ENCODE data around the gene NECAB3. TPM values are rescaled to one million over a fixed set of nuclear protein-coding genes. Genes with fewer than 3 reads are reported as not detected.

NECAB3 gene
- total and polyA plus RNA-seq, 4 donors, result 10.5 to 14.8 (median 11.1) TPM

DNA sequence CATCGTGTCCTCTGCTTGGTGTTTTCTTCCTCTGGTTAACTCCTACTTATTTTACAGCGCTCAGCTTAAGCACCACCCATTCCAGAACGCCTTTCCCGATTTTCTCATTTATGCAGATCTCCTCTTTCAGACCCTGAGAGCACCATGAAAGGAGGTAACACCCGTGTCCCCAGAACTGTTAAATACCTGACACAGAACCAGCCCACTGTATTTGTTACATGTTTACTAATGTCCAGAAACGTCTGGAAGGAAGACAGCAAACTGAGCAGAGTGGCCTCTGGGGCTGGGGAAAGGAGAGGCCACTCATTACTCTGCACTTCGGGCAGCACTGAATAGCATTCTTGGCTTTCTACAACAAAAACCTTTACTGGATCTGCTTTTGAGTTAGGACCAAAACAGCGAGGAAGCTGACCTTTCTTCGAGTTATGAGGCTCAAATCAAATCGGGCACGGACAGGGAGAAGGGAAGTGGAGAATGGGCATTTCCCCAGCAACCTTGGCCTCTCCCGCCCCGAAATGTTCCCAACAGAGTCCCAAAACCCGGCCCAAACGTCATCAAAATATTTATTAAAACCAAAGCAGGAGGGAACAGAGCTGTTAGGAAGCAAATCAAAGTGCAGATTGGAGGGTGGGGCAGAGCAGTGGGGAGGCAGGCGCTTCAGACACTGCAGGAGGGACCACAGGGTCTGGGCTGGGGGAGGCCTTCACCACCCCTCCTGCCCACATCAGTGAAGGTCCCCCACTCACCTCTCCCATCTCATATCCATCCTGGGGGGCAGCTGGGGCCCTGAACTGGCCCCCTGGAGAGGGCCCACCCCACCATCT, 1.1 kb upstream of the NECAB3 start:
- WGBS, result 71% methylated on average over 16 of the region's 16 CpGs

DNA sequence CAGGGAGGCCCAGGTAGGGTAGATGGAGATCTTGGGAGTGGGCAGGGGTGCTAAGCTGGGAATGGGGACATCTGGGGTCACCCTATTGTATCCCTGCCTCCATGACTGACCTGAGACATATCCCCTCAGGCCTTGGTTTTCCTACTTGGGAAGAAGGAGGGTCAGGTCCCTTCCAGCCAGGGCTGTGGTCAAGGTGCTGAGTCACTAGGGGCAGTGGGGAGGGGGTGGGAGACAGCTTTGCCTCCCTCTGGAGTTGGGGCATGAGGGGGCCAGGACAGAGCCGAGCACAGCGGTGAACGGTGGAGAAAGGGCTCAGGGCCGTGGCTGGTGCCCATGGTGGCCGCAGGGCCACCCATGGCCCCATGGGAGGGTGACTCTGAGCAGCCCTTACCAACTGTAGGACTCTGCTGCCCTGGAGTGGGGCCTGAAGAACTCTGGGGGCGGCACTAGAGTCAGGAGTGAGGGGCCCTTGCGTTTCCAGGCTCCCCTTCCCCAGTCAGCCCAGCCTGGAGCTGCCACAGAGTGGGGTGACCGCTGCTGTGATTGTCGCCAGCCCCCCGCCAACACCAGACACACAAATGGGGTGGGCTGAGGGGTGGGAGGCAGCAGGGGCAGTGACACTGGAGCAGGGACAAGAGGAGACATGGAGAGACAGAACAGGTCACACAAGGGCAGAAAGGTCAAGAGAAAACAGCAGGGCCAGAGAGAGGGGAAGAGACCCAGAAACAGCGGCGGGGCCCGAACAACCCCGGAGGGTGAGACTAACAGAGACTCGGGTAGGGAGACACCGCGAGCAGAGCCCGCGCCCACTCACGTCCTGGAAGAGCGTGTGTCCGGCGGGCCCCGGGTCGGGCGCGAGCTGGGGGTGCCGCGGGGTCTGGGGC, 576 bp downstream of the NECAB3 start:
- no peaks in the 10 kb centered on the region for H3K9me3 ChIP-seq (ENCODE audit: control insufficient read depth in 4 of 4, low read length in 3 of 4)
- peak overlapping the region; percentile 45 to 82 (median 71) for H3K4me3 ChIP-seq (ENCODE audit: low read depth in 1 of 3, low read length in 3 of 3)
- peaks cover 7 to 23% (median 14%) of the 10 kb centered on the region in 4 donors for H3K4me1 ChIP-seq (ENCODE audit: control insufficient read depth in 4 of 4, insufficient read depth in 4 of 4, low read length in 3 of 4)
- H3K27ac ChIP-seq (ENCODE audit: low read depth in 1 of 2, low read length in 2 of 2), result peak overlapping the region in 1 of 2 donors; percentile 36
- H3K27me3 ChIP-seq (ENCODE audit: control insufficient read depth in 4 of 4, insufficient read depth in 4 of 4, low read length in 3 of 4), result no peaks in the 10 kb centered on the region
- 15% methylated on average over 29 of the region's 29 CpGs for WGBS
- TF ChIP-seq RXRA (IDR thresholded peaks at IDR 0.05), result peak in 1 of 2 donors; percentile 9
- TF ChIP-seq, protein P1, sequence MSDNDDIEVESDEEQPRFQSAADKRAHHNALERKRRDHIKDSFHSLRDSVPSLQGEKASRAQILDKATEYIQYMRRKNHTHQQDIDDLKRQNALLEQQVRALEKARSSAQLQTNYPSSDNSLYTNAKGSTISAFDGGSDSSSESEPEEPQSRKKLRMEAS (IDR thresholded peaks at IDR 0.05), result no peak
- peaks cover 0 to 4% (median 0%) of the 10 kb centered on the region in 4 donors for H3K36me3 ChIP-seq (ENCODE audit: control insufficient read depth in 4 of 4, insufficient read depth in 3 of 4, low read depth in 1 of 4, low read length in 3 of 4)
- H3K9ac ChIP-seq (ENCODE audit: low read depth in 1 of 2, low read length in 2 of 2), result peak overlapping the region; percentile 29 to 61
- no peak for DNase-seq (ENCODE audit: low spot score)

More for the DNA sequence above, 1.1 kb upstream of the NECAB3 start:
- Histone ChIP-seq H3K4me3 (ENCODE audit: low read depth in 1 of 3, low read length in 3 of 3) (no peak overlapping the region), H3K27me3 (ENCODE audit: control insufficient read depth in 4 of 4, insufficient read depth in 4 of 4, low read length in 3 of 4) (no peaks in the 10 kb centered on the region), H3K4me1 (ENCODE audit: control insufficient read depth in 4 of 4, insufficient read depth in 4 of 4, low read length in 3 of 4) (peaks cover 7 to 23% (median 14%) of the 10 kb centered on the region in 4 donors), H3K27ac (ENCODE audit: low read depth in 1 of 2, low read length in 2 of 2) (peak overlapping the region in 1 of 2 donors; percentile 38), H3K36me3 (ENCODE audit: control insufficient read depth in 4 of 4, insufficient read depth in 3 of 4, low read depth in 1 of 4, low read length in 3 of 4) (no peaks in the 10 kb centered on the region), H3K9me3 (ENCODE audit: control insufficient read depth in 4 of 4, low read length in 3 of 4) (no peaks in the 10 kb centered on the region), H3K9ac (ENCODE audit: low read depth in 1 of 2, low read length in 2 of 2) (peak overlapping the region in 1 of 2 donors; percentile 12)
- no peak for DNase-seq (ENCODE audit: low spot score)
- TF ChIP-seq SP1 (IDR thresholded peaks at IDR 0.05) (no peak), EGR1 (IDR thresholded peaks at IDR 0.05; ENCODE audit: low read depth in 2 of 2) (no peak), JUND (IDR thresholded peaks at IDR 0.05) (no peak), FOXA1 (IDR thresholded peaks at IDR 0.05) (no peak), YY1 (IDR thresholded peaks at IDR 0.05) (no peak), NR2F2 (IDR thresholded peaks at IDR 0.05) (no peak), TAF1 (conservative IDR thresholded peaks at IDR 0.05) (no peak), FOXA2 (IDR thresholded peaks at IDR 0.05) (no peak), GABPA (IDR thresholded peaks at IDR 0.05 in 1 of 2, conservative IDR thresholded peaks at IDR 0.05 in 1 of 2) (no peak), HNF4A (conservative IDR thresholded peaks at IDR 0.05) (no peak), RAD21 (IDR thresholded peaks at IDR 0.05) (no peak)
- TF ChIP-seq, protein P2, sequence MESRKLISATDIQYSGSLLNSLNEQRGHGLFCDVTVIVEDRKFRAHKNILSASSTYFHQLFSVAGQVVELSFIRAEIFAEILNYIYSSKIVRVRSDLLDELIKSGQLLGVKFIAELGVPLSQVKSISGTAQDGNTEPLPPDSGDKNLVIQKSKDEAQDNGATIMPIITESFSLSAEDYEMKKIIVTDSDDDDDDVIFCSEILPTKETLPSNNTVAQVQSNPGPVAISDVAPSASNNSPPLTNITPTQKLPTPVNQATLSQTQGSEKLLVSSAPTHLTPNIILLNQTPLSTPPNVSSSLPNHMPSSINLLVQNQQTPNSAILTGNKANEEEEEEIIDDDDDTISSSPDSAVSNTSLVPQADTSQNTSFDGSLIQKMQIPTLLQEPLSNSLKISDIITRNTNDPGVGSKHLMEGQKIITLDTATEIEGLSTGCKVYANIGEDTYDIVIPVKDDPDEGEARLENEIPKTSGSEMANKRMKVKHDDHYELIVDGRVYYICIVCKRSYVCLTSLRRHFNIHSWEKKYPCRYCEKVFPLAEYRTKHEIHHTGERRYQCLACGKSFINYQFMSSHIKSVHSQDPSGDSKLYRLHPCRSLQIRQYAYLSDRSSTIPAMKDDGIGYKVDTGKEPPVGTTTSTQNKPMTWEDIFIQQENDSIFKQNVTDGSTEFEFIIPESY (IDR thresholded peaks at IDR 0.05), result no peak
- TF ChIP-seq, protein P1 (IDR thresholded peaks at IDR 0.05), result no peak
- TF ChIP-seq, protein P3, sequence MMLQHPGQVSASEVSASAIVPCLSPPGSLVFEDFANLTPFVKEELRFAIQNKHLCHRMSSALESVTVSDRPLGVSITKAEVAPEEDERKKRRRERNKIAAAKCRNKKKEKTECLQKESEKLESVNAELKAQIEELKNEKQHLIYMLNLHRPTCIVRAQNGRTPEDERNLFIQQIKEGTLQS (IDR thresholded peaks at IDR 0.05), result no peak
- TF ChIP-seq, protein P4, sequence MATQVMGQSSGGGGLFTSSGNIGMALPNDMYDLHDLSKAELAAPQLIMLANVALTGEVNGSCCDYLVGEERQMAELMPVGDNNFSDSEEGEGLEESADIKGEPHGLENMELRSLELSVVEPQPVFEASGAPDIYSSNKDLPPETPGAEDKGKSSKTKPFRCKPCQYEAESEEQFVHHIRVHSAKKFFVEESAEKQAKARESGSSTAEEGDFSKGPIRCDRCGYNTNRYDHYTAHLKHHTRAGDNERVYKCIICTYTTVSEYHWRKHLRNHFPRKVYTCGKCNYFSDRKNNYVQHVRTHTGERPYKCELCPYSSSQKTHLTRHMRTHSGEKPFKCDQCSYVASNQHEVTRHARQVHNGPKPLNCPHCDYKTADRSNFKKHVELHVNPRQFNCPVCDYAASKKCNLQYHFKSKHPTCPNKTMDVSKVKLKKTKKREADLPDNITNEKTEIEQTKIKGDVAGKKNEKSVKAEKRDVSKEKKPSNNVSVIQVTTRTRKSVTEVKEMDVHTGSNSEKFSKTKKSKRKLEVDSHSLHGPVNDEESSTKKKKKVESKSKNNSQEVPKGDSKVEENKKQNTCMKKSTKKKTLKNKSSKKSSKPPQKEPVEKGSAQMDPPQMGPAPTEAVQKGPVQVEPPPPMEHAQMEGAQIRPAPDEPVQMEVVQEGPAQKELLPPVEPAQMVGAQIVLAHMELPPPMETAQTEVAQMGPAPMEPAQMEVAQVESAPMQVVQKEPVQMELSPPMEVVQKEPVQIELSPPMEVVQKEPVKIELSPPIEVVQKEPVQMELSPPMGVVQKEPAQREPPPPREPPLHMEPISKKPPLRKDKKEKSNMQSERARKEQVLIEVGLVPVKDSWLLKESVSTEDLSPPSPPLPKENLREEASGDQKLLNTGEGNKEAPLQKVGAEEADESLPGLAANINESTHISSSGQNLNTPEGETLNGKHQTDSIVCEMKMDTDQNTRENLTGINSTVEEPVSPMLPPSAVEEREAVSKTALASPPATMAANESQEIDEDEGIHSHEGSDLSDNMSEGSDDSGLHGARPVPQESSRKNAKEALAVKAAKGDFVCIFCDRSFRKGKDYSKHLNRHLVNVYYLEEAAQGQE (IDR thresholded peaks at IDR 0.05), result no peak
